NCI-H2227 (cell line): ENCODE data around the gene ETV1.

Experiments
- DNase-seq: peaks from one replicate; lab custom pipeline; 2025; ENCODE audit not compliant: unreplicated experiment; lab: John Stamatoyannopoulos, UW

The ETV1 gene

DNA sequence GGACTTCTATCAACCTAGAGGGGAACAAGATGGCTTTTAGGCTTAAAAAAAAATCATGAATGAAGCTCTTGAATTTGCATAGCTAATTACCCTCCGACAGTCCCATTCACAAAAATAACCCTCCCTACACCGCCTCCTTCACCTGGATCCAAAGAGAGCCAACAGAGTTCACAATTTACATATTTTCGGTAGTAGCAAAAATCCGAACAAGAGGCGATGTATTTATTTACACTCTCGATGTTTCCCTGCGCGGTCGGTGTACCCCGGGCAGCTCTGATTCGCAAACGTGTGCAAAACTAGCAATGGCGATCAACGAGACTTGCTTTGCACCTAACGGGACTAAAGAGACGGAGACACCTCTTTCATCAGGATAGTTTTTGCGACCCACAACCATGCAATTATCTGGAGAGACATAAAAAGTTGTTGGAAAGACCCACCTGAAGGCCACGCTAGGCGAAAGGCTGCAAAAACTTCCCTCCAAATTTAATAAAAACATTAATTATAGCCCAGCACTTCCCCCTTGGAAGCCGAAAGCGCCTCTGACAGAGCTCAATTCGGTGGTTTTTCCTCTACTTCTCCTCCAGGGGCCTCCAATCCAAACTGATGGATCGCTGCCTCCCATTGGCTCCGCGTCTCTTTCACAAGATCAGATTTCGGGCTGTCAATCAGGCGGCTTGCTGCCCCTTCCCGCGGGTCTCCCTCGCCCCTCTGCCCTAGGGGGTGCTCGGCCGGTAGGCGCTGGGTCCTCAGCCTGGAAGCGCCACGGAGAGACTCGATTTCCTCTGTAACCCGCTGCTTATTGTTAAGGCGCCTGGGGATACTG is at the start of gene ETV1:
Gene ETV1 (minus strand): TSS at position 541 of the 823 bp plus-strand sequence. CDS start 614 bp downstream, outside the sequence.
- peak; percentile 75 for DNase-seq

DNA sequence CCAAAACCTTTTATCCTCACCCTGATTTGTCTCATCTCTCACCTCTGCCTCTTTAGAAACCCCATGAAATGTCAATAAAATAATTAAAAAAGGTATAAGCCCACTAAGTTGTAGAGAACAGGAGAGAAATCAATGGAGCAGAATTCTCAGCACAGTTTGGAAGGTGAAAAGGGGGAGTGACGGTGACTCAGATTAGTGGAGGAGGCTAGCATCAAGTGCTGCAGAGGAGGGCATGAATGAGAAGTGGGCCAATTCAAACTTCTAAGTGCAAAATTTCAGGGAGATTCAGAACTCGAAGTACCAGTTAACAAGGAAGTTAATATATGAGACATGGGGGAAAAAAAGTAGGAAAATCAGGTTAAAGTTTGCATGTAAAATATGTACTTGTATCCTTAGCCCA is 34.9 kb upstream of the ETV1 start:
- no peak for DNase-seq

DNA sequence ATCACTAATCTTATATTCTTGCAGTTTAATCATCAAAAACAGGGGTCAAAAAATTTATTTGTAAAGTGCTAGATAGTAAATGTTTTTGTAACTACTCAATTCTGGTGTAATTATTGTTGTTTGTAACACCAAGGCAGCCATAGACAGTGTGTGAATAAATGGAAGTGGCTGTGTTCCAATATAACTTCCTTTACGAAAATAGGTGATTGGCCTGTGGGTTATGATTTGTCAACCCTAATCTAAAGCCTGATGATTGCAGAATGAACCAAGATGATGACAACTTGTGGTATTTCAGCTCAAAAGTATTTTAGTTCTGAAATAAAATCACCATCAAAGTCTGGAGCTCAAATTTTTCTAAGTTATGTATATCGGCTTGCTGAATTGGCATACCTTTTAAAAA is 34.4 kb upstream of the ETV1 start:
- DNase-seq, result no peak

DNA sequence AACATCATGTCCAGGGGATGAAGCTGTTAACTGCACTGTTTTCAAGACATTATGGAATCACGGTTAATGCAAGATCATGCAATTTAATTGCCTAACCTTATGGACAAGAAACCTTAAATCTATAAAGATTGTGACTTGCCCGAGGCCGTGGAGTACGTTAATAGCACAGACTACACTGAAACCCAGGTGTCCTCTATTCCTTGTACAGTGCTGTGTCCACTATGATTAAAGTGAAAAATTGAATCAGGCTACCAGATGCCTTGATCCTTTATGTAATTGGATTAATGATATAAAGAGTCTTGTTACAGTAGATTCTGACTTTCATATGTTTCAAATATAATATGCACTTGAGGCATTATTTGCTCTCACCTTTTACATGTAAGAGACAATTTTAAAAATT is 33.9 kb upstream of the ETV1 start:
- no peak for DNase-seq

DNA sequence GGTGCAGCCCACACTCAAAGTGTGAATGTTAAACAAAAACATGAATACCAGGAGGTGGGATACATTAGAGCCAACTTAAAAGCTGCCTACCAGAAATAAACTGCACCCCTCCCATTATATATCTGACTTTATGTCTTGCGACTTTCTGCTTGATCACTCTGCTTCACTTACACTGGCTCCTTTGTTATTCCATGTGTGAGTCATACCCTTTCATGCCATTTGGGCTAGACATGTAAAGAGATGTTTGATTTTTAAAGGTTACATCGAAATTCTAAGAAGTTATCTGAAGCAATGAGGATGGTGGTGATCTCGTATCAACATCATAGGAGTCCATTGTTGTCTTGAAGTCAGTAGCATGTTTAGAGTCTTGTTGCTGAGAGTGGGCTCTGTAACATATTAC is 31.6 kb upstream of the ETV1 start:
- DNase-seq, result no peak

DNA sequence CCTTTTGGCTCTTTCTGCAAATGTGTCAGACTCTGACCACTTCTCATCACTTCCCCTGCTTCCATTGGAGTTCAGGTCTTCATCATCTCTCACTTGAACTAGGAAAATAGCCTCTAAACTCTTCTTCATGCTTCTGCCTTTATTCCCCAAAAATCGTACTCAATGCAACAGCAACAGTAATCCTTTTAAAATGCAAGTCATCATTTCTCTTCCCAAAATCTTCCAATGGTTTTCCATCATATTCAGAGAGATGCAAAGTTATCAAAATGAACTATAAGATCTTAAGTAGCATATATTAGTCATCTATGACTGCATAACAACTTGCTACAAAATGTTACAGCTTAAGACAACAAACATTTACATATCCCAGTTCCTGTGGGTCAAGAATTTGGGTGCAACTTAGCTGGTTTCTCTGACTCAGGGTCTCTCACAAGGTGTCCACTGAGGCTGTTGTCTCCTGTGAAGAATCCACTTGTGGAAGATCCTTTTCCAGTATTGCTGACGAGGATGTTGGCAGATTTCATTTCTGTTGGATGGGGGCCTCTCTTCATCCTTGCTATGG is 31.0 kb upstream of the ETV1 start:
- DNase-seq, result no peak

DNA sequence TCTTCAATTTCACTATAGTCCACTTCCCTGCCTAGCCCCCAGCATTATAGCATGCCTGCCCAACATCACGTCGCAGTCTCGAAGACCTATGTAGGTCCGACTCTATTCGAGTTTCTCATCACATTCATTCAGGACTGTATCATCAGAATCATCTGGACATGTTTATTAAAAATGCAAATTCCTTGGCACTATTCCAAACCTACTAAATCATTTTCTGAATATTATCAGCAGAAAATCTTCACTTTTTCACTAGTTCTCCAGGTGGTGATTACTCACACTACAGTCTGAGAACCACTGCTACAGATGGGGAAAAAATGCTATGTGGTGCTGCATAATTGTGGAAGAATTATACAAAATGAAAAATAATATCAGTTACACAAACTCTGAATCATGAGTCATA is 29.3 kb upstream of the ETV1 start:
- no peak for DNase-seq

DNA sequence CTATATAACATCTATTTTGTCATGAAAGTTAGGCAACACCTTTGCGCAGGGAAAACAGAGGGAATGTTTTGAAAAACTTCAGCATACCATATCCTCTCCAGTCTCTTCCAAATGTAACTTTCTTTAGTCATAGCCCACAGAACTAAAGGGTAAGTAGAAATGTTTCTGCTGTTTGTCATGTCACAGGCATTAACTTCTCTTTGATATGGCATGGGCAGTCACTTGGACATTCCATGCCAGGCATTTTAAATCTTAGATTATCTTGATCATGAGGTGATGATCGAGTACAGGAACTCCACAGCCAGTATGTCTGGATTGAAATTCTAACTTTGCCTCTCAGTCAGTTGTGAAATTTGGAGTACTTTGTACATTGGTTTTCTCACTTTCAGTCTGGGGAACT is 27.5 kb upstream of the ETV1 start:
- no peak for DNase-seq

DNA sequence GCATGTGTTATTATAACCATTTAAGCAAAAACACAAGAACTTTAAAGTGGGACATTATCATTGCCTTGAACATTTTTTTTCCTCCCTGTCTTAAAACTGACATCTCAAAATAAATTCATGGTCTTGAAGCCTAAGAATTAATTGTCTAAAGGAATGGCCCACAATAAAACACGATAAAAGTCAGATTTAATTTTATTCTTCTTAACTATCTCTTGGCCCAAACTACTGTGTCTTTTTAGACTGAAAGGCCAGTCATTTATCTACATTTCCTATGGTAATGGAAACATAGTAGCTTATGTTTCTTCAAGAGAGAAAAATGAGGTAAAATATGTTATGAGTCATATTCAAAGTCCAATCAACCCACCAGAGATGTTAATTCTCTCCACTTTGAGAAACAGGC is 24.4 kb upstream of the ETV1 start:
- DNase-seq, result no peak

DNA sequence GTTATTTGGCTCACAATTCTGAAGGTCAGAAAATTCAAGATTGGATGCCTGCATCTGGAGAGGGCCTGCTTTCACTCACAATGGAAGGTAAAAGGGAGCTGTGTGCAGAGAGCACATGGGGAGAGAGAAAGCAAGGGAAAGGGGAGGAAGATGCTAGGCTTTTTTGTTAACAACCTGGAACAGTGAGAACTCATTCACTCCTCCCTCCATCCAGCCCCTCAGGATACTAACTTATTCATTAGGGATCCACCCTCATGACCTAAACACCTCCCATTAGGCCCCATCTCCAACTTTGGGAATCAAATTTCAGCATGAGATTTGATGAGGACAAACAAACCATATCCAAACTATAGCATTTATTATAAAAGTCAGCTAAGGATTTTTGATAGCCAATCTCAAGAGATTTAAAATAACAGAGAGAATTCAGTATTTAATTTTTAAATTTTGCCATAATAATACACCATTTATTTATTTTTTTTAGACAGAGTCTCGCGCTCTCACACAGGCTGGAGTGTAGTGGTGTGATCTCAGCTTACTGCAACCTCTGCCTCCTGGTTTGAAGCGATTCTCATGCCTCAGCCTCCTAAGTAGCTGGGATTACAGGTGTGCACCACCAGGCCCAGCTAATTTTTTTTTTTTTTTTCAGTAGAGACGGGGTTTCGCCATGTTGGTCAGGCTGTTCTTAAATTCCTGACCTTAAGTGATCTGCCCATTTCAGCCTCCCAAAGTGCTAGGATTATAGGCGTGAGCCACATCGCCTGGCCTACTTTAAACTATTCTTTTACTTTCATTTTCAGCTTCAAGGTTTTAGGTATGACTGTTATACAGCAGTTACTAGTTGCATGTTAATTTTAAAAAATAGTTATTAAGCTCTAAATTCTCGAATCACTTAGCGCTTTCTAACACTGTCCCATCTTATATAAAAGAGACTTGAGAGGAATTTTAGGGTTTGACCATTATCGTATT is 20.3 kb upstream of the ETV1 start:
- DNase-seq, result no peak

DNA sequence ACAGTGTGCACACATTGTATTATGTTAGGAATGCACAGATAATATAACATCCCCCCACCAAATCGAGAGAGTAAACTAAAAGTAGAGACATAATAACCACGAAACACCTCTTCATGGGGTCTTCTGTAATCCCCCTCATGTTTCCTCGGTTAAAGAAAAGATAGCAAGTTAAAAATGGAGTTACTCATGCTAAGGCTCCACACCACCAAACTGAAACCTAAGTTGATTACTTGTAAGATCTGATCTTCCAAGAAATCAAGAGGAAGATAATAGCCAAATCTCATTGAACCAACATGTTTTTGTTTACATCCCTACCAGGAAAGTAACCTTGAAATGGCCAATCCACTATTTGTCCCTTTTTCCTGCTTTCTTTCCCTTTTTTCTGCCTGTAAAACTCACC is 11.7 kb upstream of the ETV1 start:
- DNase-seq, result no peak

DNA sequence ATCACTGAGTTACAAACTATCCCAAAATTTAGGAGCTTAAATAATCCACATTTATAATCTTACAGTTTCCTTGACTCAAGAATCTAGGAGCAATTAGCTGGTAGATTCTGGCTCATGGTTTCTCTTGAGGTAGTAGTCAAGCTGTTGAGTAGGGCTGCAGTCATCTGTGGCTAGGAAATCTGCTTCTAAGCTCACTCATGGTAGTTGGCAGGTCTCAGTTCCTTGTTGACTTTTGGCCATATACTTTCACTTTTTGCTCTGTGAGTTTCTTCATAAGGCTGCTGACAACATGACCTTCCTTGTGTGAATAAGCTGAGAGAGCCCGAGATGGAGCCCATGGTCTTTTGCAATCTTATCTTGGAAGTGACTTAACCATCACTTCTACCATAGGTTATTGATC is 10.8 kb upstream of the ETV1 start:
- no peak for DNase-seq

DNA sequence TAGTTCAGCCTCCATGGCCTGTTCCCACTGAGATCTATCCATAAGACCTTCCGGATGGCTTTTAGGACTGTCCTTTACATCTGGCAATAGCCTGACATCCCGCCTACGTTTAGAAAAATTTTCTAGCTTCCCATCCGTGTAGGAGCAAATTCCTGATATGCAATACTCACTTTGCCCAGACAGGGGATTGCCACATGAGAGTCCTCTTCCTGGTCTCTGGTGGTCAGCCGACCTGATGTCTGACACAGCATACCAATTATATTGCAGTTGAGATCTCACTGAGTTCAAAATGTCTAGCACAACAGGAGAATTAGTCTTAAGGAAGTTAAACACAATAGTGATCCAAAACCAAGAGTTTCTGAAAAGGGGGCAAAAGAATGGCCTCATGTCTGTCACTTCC is 9.4 kb upstream of the ETV1 start:
- DNase-seq, result no peak

DNA sequence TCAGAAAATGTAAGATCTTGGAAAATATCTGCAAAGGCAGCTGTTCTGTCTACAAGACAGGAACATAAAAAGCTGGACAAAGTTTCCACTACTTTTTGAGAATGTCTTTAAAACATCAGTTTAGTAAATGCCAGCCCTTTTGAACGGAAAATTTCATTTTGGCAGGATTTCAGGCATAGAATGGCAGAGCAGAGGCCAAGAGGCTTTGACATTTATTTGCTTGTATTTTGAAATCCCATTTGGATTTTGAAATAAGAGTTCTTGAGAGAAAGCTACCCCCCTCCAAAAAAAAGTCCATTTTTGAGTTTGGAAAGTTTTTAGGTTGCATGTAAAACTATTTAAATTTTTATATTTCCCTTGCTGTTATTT is 3.1 kb upstream of the ETV1 start:
- no peak for DNase-seq

DNA sequence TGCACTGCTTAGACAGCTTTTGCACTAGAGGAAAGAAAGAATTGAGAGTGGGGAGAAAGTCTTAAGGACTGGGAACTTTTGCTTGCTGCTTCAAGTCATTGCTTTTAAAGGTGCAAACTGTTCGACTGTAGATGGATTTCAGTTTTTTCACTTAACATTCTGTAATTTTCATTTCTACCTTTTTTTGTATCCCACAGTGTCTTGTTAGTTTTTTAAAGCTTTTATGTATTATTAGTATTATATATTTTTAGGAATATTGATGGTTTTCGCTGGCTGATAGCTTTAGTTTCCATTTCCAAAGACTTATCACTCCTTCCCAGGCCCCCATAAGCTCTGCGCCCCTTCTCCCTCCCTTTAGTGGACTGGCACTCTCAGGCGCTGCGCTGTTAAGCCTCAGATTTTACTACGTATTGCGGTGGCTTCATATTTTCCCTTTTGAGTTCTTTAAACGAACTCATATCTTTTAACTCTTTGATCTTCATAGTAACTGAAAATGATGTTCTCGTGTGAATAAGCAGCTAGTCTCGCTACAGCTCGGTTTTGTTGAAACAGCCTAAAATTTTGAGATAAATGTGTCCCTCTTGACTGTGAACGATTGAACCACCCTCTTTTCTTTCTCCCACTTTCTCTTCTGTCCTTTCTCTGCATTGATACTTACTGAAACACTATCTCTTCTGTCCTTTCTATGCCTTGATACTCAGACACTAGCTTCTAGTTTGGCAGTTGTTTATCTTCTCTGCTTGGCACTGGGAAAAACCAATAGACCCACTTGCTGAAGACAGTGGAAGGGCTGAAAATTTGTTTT is 2.5 kb upstream of the ETV1 start:
- no peak for DNase-seq

DNA sequence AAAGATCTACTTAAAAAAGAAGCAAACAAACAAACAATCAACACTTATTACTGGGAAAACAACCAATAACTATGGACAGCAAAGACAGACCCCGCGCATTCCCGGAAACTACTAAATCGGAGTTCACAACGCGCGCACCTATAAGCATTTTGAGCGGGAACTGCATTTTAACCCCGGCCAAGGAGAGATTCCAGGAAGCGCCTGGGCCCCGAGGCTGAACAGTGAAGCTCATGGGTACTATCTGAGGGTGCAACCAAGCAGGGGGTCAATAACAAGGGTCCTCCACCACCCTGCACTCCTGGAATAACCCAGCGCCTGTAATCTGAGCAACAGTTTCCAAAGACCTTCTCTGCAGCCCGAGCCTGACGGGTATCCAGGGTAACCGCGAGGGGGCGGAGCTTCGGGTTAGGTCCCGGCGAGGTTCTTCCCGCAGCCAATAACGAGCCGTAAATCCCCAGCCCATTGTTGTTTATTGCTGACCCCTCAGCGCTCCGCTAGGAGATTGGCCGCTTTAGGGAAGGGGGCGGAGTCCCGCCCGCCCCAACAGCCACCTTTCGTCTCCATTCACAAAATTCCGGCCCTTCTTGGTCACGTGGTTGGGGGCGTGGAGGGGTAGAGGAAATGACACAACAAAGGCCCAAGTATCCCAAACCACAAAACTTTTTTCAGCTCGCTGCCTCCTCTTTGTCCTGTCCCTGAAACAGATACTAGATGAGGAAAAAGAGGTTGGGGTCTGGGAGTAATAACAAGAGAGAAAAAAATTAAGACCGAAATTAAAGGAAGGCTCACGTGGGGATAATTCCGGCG is 1.7 kb upstream of the ETV1 start:
- DNase-seq, result peak; percentile 96

DNA sequence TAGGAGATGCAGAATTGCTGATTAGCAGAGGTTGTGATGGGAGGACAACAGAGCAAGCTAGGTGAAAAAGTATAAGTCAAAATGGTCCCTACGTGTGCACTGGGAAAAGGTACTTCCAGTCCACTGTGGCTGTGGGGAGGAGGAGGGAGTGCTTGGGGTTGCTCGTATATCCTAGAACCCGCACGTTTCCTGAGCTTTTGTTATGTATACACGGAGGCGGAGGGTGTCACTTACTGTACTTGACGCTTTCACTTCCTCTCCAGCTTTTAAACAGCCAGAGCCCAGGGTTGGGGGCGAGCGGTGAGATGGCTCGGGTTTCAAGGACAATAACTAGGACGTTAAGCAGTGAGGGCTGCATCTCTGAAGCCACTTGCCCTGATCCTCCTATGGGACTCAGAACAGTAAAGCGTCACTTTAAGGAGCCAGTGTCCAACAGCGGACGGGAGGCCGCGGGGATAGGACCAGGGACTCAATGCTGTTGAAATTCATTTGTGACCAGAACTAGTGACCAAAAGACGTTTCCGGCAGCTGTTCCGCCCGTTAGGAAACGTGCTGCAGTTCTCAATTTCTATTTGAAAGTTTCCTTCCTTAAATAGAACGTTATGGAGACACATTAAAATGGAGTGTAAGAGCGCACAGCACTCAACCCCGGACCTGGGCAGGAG is 985 bp upstream of the ETV1 start:
- peak; percentile 71 for DNase-seq

DNA sequence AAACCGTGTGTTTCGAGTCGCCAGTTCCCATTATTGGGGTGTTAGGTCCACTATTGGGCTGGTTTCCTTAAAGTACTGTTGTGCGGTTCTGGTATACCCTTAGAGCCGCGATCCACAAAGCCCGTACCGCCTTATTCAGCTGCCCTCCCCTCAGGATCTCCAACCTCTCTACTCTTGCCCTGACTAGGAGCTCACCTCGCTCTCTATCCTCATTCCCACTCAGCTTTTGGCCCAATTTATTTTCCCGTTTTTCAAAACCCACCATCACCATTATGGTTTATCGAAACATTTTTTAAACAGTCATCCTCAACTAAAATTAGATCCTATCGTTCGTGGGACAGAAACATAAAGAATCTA is 461 bp upstream of the ETV1 start:
- no peak for DNase-seq

DNA sequence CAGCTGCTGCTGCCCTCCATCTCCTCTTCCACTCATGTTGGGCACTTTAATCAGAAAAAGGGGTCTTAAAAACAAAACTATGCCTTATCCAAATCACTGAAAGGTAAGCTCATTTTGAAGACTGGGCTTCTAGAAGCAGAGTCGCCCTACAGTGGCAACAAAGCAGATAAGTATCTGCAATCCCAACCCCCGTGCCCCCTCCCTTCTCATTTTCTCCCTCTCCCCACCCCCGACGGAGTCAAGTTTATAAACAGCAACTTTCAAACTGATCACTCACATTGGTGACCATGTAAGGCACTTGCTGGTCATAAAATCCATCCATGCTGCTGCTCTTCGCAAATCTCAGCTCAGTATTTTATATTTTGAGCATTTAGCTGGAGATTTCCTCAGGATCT is 738 bp downstream of the ETV1 start:
- peak; percentile 52 for DNase-seq

DNA sequence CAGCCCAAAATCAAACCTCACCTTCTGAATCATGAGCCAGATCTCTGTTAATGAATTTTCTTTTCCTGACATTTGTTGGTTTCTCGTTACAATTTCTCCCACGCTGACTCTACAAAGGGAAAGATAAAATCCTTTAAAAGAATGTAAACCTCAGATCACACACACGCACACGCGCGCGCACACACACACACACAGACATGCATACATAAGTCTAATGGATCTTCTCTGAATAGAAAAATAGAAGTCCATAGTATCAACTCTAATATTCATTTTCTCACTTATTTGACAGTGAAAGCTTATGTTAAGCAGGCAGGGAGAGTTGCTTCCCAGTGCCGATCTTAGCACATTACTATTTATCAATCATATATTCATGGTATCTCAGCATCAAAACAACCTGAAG is 1.4 kb downstream of the ETV1 start:
- DNase-seq, result peak; percentile 19
